Osteoblast (primary cell): Measurements from ENCODE around the gene OSBPL5. TPM values are rescaled to one million over a fixed set of nuclear protein-coding genes. Genes with fewer than 3 reads are reported as not detected.

Experiments
- DNase-seq: peaks from one replicate; pipeline ENCODE4 v3.0.0; 2011; ENCODE audit warnings: low spot score, mixed read lengths; ENCODE audit not compliant: insufficient read length; ENCODE audit errors: missing footprints
- H2AFZ ChIP-seq: 2 replicates; pipeline ENCODE4 v1.6.0; 2011; ENCODE audit warnings: mild to moderate bottlenecking, low read length
- H3K27ac ChIP-seq: 2 replicates; pipeline ENCODE4 v1.5.1; 2011; ENCODE audit warnings: mild to moderate bottlenecking, low read depth, low read length, moderate library complexity
- H3K27me3 ChIP-seq: 2 replicates; pipeline ENCODE4 v1.6.0; 2012; ENCODE audit warnings: mild to moderate bottlenecking, control low read depth, inconsistent platforms, low read length, moderate library complexity; ENCODE audit not compliant: insufficient read depth
- H3K36me3 ChIP-seq: 2 replicates; pipeline ENCODE4 v1.5.1; 2011; ENCODE audit warnings: mild to moderate bottlenecking, low read length, control low read depth, moderate library complexity; ENCODE audit not compliant: insufficient read depth
- H3K4me1 ChIP-seq: 2 replicates; pipeline ENCODE4 v1.5.1; 2011; ENCODE audit warnings: mild to moderate bottlenecking, low read length, control low read depth, moderate library complexity; ENCODE audit not compliant: insufficient read depth
- H3K4me2 ChIP-seq: 2 replicates; pipeline ENCODE4 v1.6.0; 2011; ENCODE audit warnings: mild to moderate bottlenecking, low read length; ENCODE audit not compliant: insufficient read depth
- H3K4me3 ChIP-seq: fragments of 200-600 bp; sonication (generic); 3 replicates; pipeline ENCODE4 v1.5.1; 2012; ENCODE audit warnings: mild to moderate bottlenecking, low read length, inconsistent platforms; ENCODE audit not compliant: insufficient read depth
- H3K79me2 ChIP-seq: 2 replicates; pipeline ENCODE4 v1.6.0; 2012; ENCODE audit warnings: mild to moderate bottlenecking, low read length, control low read depth, inconsistent platforms; ENCODE audit not compliant: insufficient read depth
- H3K9me3 ChIP-seq: 2 replicates; pipeline ENCODE4 v1.5.1; 2011; ENCODE audit warnings: low read depth, low read length, control low read depth
- H4K20me1 ChIP-seq: 2 replicates; pipeline ENCODE4 v1.6.0; 2012; ENCODE audit warnings: mild to moderate bottlenecking, low read length, control low read depth; ENCODE audit not compliant: insufficient read depth
- total RNA-seq: library from RNA; depleted of rRNA; stranded (reverse); fragments of >200 nt; gene quantifications from 2 replicates; pipeline ENCODE4 v1.2.3, GENCODE V29; 2012
- TF ChIP-seq, protein P1 (sequence below): IDR thresholded peaks from 2 replicates; pipeline ENCODE4 v1.5.1; 2011; ENCODE audit warnings: mild to moderate bottlenecking, low read depth, low read length, moderate library complexity; ENCODE audit errors: extremely low read depth

Gene OSBPL5
- total RNA-seq, 1 donor: 49.9 TPM

DNA sequence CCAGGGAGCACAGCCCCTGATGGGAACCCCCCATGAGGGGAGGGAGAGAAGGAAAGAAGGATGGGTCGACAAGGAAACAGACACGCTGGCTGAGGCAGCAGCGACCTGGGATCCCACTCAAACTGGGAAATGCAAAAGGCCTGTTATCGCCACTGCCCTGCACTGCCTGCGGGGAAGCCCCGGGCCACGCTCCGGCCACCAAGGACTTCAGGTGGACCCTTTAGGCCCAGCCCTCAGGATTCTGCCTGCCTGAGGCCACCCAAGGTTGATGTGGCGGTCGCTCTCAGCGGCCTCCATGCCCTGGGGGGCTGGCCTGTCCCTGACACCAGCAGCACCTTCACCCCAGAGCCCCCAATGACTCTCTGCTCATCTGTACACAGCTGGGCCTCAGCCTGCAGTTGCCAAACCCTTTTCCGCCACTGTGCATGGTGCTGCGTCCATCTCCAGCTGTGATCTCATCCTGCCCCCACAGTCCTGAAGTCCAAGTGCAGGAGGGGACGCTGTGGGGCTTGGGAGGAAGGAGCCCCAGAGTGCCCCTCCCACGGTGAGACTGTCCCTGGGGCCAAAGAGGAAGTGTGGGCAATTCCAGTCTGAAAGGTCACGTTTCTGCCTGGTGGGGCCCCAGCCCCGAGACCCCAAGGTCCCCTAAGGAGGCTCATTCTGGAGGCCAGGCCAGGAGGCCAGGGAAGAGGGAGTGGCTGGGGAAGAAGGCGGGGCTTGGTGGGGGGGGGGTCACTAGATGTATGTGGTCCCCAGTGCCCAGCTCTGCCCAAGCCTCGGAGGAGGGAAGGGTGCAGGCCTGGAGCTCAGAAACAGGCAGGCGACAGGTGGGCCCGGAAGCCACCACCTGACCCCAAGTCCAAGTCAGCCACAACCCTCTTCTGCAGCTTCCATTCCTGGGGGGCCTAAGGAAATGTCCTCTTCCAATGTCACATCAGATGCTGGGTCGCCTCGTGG lies 31.6 kb downstream of the OSBPL5 start:
- Histone ChIP-seq H3K4me1 (no peaks in the 10 kb centered on the region), H3K4me2 (no peak overlapping the region), H3K27me3 (no peaks in the 10 kb centered on the region), H3K36me3 (no peaks in the 10 kb centered on the region), H3K27ac (no peak overlapping the region), H2AFZ (no peak overlapping the region), H3K4me3 (no peak overlapping the region), H3K9me3 (no peaks in the 10 kb centered on the region), H3K79me2 (peaks cover 13% of the 10 kb centered on the region), H4K20me1 (peaks cover 62% of the 10 kb centered on the region)
- DNase-seq: peak; percentile 62
- TF ChIP-seq, protein P1, sequence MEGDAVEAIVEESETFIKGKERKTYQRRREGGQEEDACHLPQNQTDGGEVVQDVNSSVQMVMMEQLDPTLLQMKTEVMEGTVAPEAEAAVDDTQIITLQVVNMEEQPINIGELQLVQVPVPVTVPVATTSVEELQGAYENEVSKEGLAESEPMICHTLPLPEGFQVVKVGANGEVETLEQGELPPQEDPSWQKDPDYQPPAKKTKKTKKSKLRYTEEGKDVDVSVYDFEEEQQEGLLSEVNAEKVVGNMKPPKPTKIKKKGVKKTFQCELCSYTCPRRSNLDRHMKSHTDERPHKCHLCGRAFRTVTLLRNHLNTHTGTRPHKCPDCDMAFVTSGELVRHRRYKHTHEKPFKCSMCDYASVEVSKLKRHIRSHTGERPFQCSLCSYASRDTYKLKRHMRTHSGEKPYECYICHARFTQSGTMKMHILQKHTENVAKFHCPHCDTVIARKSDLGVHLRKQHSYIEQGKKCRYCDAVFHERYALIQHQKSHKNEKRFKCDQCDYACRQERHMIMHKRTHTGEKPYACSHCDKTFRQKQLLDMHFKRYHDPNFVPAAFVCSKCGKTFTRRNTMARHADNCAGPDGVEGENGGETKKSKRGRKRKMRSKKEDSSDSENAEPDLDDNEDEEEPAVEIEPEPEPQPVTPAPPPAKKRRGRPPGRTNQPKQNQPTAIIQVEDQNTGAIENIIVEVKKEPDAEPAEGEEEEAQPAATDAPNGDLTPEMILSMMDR: no peak

DNA sequence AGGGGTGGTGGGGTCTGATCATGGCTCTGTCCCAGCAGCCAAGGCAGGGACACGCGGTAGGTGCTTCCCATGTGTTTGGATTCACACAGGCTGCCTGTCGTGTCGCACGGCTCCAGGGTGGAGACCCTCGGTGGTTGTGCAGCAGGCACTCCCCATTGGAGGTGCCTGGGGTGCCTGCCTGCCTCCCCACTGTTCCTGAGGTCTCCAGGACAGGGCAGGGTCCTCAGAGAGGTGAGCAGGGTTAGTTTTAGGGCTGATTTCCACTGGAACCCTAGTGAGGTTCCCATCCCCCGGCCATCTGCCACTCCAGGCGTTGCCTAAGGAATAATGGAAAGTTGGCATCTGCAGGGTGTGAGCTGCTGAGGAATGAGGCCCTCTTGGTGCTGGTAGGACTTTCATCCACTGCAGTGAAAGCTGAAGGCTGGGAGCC lies 32.3 kb downstream of the OSBPL5 start:
- no peaks in the 10 kb centered on the region for H3K27me3 ChIP-seq
- H3K36me3 ChIP-seq: no peaks in the 10 kb centered on the region
- DNase-seq: peak; percentile 66
- H3K27ac ChIP-seq: no peak overlapping the region
- no peaks in the 10 kb centered on the region for H3K9me3 ChIP-seq
- H3K4me1 ChIP-seq: no peaks in the 10 kb centered on the region
- TF ChIP-seq, protein P1: no peak
- H2AFZ ChIP-seq: no peak overlapping the region
- peaks cover 61% of the 10 kb centered on the region for H4K20me1 ChIP-seq
- H3K4me2 ChIP-seq: no peak overlapping the region
- H3K4me3 ChIP-seq: no peak overlapping the region
- H3K79me2 ChIP-seq: peaks cover 13% of the 10 kb centered on the region

DNA sequence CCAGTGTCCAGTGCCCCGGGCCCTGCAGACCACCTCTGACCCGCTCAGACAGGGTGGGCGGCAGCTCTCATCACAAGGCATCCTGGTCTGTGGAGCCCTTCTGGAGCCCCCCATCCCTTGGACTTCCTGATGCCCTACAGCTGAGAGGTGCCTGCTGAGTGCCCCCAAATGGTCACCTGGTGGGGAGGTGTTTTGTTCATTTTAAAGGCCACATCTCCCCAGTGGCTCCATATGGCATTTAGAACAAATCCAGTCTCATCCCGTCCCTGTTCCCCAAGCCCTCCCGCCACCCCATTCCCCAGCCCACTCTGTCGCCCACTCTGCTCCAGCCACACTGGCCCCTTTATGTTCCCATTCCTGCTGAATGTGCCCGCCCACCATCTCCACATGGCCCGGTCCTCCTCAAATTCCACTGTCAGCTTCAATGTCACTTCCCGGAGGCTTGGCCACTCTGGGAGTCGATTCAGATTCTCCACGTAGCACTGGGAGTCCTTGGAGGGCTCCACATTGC lies 32.8 kb downstream of the OSBPL5 start:
- TF ChIP-seq, protein P1: no peak
- peaks cover 57% of the 10 kb centered on the region for H4K20me1 ChIP-seq

DNA sequence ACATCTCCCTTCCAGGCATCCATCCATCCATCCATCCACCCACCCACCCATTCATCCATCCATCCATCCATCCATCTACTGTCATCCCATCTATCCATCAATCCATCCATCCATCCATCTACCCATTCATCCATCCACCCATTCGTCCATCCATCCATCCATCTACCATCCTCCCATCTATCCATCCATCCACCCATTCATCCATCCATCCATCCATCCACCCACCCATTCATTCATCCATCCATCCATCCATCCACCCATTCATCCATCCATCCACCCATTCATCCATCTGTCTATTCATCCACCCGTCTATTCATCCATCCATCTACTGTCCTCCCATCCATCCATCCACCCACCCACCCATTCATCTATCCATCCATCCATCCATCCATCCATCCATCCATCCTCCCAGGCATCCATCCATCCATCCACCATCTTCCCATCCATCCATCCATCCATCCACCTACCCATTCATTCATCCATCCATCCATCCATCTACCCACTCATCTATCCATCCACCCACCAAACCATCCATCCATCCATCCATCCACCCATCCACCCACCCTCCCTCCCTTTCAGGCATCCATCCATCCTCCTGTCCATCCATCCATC lies 33.7 kb downstream of the OSBPL5 start:
- no peaks in the 10 kb centered on the region for H3K9me3 ChIP-seq
- H3K4me3 ChIP-seq: no peak overlapping the region
- H3K4me1 ChIP-seq: no peaks in the 10 kb centered on the region
- H3K36me3 ChIP-seq: peaks cover 5% of the 10 kb centered on the region
- H3K27ac ChIP-seq: no peak overlapping the region
- peaks cover 2% of the 10 kb centered on the region for H3K79me2 ChIP-seq
- TF ChIP-seq, protein P1: no peak
- no peaks in the 10 kb centered on the region for H3K27me3 ChIP-seq
- peaks cover 49% of the 10 kb centered on the region for H4K20me1 ChIP-seq
- H3K4me2 ChIP-seq: no peak overlapping the region
- no peak for DNase-seq
- no peak overlapping the region for H2AFZ ChIP-seq

More for the DNA sequence above, 32.8 kb downstream of the OSBPL5 start:
- peak; percentile 22 for DNase-seq
- Histone ChIP-seq H3K4me2 (no peak overlapping the region), H3K4me1 (no peaks in the 10 kb centered on the region), H3K27me3 (no peaks in the 10 kb centered on the region), H3K79me2 (peaks cover 10% of the 10 kb centered on the region), H3K36me3 (no peaks in the 10 kb centered on the region), H2AFZ (no peak overlapping the region), H3K4me3 (no peak overlapping the region), H3K27ac (no peak overlapping the region), H3K9me3 (no peaks in the 10 kb centered on the region)
